Gastroesophageal sphincter (tissue), 4 donors: ENCODE measurements around the gene MPRIP. TPM values are rescaled to one million over a fixed set of nuclear protein-coding genes. Genes with fewer than 3 reads are reported as not detected.

ENCODE experiments used
- ATAC-seq: fragments of 150-250 bp; one replicate; pipeline ENCODE4 v1.9.1; 2016; ENCODE audit warnings: mild to moderate bottlenecking, moderate library complexity
- H3K27ac ChIP-seq, 4 donors: fragments of 200-600 bp; sonication (generic) in 3 of 4; 1 replicate in 3 of 4; 2 replicates in 1 of 4; pipeline ENCODE4 v1.5.1; 2016 to 2019
- H3K27me3 ChIP-seq: fragments of 200-600 bp; sonication (generic); one replicate; pipeline ENCODE4 v1.5.1; 2019
- H3K36me3 ChIP-seq, 2 donors: fragments of 200-600 bp; sonication (generic); one replicate each; pipeline ENCODE4 v1.5.1; 2019; ENCODE audit warnings: control low read depth in 1 of 2
- H3K4me1 ChIP-seq, 3 donors: fragments of 200-600 bp; sonication (generic); 1 replicate in 2 of 3; 2 replicates in 1 of 3; pipeline ENCODE4 v1.5.1; 2016 to 2019; ENCODE audit warnings: control low read depth in 2 of 3
- H3K4me3 ChIP-seq, 2 donors: fragments of 200-600 bp; sonication (generic); one replicate each; pipeline ENCODE4 v1.5.1; 2019; ENCODE audit warnings: mild to moderate bottlenecking in 1 of 2, moderate library complexity in 1 of 2
- H3K9me3 ChIP-seq, 3 donors: fragments of 200-600 bp; sonication (generic); one replicate each; pipeline ENCODE4 v1.5.1; 2017 to 2019; ENCODE audit warnings: control low read depth in 2 of 3
- EP300 ChIP-seq: sonication (generic); formaldehyde crosslinking; IDR thresholded peaks from one replicate; pipeline ENCODE4 v1.6.1; 2017; ENCODE audit warnings: antibody characterized with exemption, mild to moderate bottlenecking
- POLR2A ChIP-seq, 2 donors: fragments of 450-650 bp; IDR thresholded peaks; one replicate each; pipeline ENCODE4 v1.6.1; 2017; ENCODE audit warnings: antibody characterized with exemption in 2 of 2, mild to moderate bottlenecking in 2 of 2, moderate library complexity in 1 of 2
- POLR2AphosphoS5 ChIP-seq: sonication (generic); formaldehyde crosslinking; IDR thresholded peaks from one replicate; pipeline ENCODE4 v1.6.1; 2017; ENCODE audit warnings: antibody characterized with exemption
- WGBS, 2 donors: methylation state at CpG; one replicate each; pipeline ENCODE4 v1.1.5; 2018; ENCODE audit warnings: low coverage in 1 of 2; 5-methylcytosine and 5-hydroxymethylcytosine counted together
- total RNA-seq, 4 donors: library from RNA; depleted of rRNA; stranded (reverse); fragments of >200 nt; gene quantifications; one replicate each; pipeline ENCODE4 v1.1.0, GENCODE V29; 2016
- TF ChIP-seq, protein P1 (sequence below), 4 experiments: fragments of 200-600 bp in 2 of 4; fragments of 450-650 bp in 2 of 4; sonication (generic) in 1 of 4; IDR thresholded peaks; one replicate each; pipeline ENCODE4 v1.5.1; 2017 to 2019; ENCODE audit warnings: antibody characterized with exemption in 4 of 4, mild to moderate bottlenecking in 2 of 4, moderate library complexity in 2 of 4

The MPRIP gene
- total RNA-seq, 4 donors from 2014 or later = 113 to 233 (median 155) TPM

DNA sequence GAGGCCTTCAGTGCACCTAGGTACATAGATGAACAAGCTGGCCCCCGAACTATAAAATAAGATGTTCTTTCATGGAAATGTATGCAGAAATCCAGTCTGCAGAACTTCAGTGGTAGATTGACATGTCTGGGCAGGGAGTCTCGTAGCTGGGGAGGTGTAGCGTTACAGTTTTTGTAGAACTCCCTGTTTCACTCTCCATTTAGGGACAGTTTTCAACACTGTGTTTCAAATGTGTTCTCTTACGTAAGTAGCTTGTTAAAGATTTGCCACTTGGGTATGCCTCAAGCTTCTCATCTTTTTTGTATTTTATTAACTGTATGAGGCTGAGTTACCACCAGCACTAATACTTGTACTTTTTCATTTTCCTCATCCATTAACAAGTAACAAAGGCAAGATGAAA, 117.3 kb downstream of the MPRIP start:
- ATAC-seq = no peak
- no peak overlapping the region for H3K27ac ChIP-seq
- no peaks in the 10 kb centered on the region for H3K9me3 ChIP-seq
- H3K4me3 ChIP-seq = no peak overlapping the region
- 71 to 90% methylated on average over 4 of the region's 4 CpGs for WGBS, 2 donors
- peaks cover 0 to 100% of the 10 kb centered on the region in 2 donors for H3K36me3 ChIP-seq
- peaks cover 0 to 5% (median 0%) of the 10 kb centered on the region in 3 donors for H3K4me1 ChIP-seq
- TF ChIP-seq, protein P1, sequence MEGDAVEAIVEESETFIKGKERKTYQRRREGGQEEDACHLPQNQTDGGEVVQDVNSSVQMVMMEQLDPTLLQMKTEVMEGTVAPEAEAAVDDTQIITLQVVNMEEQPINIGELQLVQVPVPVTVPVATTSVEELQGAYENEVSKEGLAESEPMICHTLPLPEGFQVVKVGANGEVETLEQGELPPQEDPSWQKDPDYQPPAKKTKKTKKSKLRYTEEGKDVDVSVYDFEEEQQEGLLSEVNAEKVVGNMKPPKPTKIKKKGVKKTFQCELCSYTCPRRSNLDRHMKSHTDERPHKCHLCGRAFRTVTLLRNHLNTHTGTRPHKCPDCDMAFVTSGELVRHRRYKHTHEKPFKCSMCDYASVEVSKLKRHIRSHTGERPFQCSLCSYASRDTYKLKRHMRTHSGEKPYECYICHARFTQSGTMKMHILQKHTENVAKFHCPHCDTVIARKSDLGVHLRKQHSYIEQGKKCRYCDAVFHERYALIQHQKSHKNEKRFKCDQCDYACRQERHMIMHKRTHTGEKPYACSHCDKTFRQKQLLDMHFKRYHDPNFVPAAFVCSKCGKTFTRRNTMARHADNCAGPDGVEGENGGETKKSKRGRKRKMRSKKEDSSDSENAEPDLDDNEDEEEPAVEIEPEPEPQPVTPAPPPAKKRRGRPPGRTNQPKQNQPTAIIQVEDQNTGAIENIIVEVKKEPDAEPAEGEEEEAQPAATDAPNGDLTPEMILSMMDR (IDR thresholded peaks at IDR 0.05) = no peak
- TF ChIP-seq EP300 (no peak), POLR2AphosphoS5 (no peak), POLR2A (IDR thresholded peaks at IDR 0.05) (no peak)
- no peaks in the 10 kb centered on the region for H3K27me3 ChIP-seq

DNA sequence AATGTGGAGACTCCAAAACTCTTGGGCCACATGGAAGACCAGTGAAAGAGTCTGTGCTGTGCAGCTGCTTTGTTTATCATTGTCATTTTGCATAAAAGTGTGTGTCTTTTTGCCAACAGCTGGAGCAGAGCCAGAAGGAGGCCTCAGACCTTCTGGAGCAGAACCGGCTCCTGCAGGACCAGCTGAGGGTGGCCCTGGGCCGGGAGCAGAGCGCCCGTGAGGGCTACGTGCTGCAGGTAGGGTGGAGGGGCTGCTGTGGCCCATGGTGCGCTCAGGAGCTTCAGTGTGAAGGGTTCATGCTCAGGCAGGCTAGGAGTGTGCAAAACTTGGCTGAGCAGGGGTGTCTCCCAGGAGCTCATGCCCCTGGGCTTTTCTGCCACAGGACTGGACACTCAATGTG, 118.9 kb downstream of the MPRIP start:
- Histone ChIP-seq H3K27ac (no peak overlapping the region), H3K36me3 (peaks cover 0 to 100% of the 10 kb centered on the region in 2 donors), H3K9me3 (no peaks in the 10 kb centered on the region), H3K4me3 (no peak overlapping the region), H3K4me1 (peaks cover 0 to 4% (median 0%) of the 10 kb centered on the region in 3 donors), H3K27me3 (no peaks in the 10 kb centered on the region)
- WGBS, 2 donors = 78% methylated on average over 6 of the region's 6 CpGs; no CpG with 5 or more reads in 1 of the 2 donors
- TF ChIP-seq POLR2A (IDR thresholded peaks at IDR 0.05) = no peak
- no peak for TF ChIP-seq POLR2AphosphoS5
- TF ChIP-seq, protein P1 (IDR thresholded peaks at IDR 0.05) = no peak
- TF ChIP-seq EP300 = no peak
- ATAC-seq = no peak

DNA sequence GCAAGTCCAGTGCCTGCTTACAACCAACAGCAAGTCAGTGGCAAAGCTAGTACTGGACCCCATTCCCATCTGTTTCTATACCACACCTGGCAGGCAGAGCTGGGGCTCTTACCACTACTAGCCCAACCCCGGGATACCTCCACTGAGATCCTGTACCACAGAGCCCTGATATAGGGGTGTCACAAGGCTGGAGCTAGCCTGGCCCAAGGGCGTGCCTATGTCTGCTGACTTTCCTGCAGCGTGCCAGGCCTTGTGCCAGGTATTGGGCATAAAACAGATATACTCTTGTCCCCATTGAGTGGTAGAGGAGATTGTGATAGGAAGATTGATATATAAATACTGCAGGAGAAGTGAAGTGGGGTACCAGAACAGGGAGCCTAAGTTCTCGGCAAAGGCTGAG, 119.5 kb downstream of the MPRIP start:
- Histone ChIP-seq H3K9me3 (no peaks in the 10 kb centered on the region), H3K4me3 (no peak overlapping the region), H3K27me3 (no peaks in the 10 kb centered on the region), H3K4me1 (no peaks in the 10 kb centered on the region), H3K36me3 (peaks cover 0 to 100% of the 10 kb centered on the region in 2 donors), H3K27ac (no peak overlapping the region)
- TF ChIP-seq POLR2AphosphoS5 (no peak), EP300 (no peak), POLR2A (IDR thresholded peaks at IDR 0.05) (no peak)
- TF ChIP-seq, protein P1 (IDR thresholded peaks at IDR 0.05) = no peak
- WGBS, 2 donors = 87% methylated on average over 3 of the region's 4 CpGs; no CpG with 5 or more reads in 1 of the 2 donors
- no peak for ATAC-seq

DNA sequence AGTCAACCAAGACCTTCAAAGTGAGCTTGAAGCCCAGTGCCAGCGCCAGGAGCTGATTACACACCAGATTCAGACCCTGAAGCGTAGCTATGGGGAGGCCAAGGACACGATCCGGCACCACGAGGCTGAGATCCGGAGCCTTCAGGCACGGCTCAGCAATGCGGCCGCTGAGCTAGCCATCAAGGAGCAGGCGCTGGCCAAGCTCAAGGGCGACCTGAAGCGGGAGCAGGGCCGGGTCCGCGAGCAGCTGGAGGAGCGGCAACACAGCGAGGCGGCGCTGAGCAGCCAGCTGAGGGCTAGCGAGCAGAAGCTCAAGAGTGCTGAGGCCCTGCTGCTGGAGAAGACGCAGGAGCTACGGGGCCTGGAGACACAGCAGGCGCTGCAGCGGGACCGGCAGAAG, 121.9 kb downstream of the MPRIP start:
- Histone ChIP-seq H3K9me3 (no peaks in the 10 kb centered on the region), H3K36me3 (peaks cover 0 to 100% of the 10 kb centered on the region in 2 donors), H3K4me1 (no peaks in the 10 kb centered on the region), H3K4me3 (no peak overlapping the region), H3K27me3 (no peaks in the 10 kb centered on the region), H3K27ac (no peak overlapping the region)
- TF ChIP-seq POLR2AphosphoS5 (no peak), POLR2A (IDR thresholded peaks at IDR 0.05) (no peak), EP300 (no peak)
- TF ChIP-seq, protein P1 (IDR thresholded peaks at IDR 0.05) = no peak
- no peak for ATAC-seq
- WGBS, 2 donors = 90% methylated on average over 4 to 9 of the region's 25 CpGs

DNA sequence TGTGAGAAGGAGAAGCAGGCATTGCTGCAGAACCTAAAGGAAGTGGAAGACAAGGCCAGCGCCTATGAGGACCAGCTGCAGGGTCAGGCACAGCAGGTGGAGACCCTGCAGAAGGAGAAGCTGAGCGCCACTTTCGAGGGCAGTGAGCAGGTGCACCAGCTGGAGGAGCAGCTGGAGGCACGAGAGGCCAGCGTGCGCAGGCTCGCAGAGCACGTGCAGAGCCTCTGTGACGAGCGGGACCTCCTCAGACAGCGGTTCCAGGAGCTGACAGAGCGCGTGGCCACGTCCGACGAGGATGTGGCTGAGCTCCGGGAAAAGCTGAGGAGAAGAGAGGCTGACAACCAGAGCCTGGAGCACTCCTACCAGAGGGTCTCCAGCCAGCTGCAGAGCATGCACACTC, 122.4 kb downstream of the MPRIP start:
- Histone ChIP-seq H3K9me3 (no peaks in the 10 kb centered on the region), H3K27ac (no peak overlapping the region), H3K4me3 (no peak overlapping the region), H3K36me3 (peaks cover 0 to 99% of the 10 kb centered on the region in 2 donors), H3K4me1 (no peaks in the 10 kb centered on the region), H3K27me3 (no peaks in the 10 kb centered on the region)
- TF ChIP-seq, protein P1 (IDR thresholded peaks at IDR 0.05) = no peak
- TF ChIP-seq POLR2A (IDR thresholded peaks at IDR 0.05) (no peak), EP300 (no peak)
- ATAC-seq = no peak
- WGBS, 2 donors = 71% methylated on average over 1 of the region's 17 CpGs; no CpG with 5 or more reads in 1 of the 2 donors
